IPS-18c (cell line): Measurements from ENCODE around the gene RNMT.
"Not testable (repeated sequence)": the region's sequence is repeated elsewhere in the genome, so short reads cannot be mapped to it uniquely, and the experiment has no call there.

Experiments used
- H3K4me3 ChIP-seq: 2 replicates; pipeline ENCODE4 v1.7.0; 2013; ENCODE audit warnings: low read depth, mild to moderate bottlenecking, low read length, moderate library complexity; ENCODE audit not compliant: insufficient read depth
- H3K9me3 ChIP-seq: one replicate; pipeline ENCODE4 v1.6.1; 2013; ENCODE audit warnings: mild to moderate bottlenecking, low read length, moderate library complexity; ENCODE audit not compliant: control insufficient read depth, insufficient read depth

Gene RNMT

DNA sequence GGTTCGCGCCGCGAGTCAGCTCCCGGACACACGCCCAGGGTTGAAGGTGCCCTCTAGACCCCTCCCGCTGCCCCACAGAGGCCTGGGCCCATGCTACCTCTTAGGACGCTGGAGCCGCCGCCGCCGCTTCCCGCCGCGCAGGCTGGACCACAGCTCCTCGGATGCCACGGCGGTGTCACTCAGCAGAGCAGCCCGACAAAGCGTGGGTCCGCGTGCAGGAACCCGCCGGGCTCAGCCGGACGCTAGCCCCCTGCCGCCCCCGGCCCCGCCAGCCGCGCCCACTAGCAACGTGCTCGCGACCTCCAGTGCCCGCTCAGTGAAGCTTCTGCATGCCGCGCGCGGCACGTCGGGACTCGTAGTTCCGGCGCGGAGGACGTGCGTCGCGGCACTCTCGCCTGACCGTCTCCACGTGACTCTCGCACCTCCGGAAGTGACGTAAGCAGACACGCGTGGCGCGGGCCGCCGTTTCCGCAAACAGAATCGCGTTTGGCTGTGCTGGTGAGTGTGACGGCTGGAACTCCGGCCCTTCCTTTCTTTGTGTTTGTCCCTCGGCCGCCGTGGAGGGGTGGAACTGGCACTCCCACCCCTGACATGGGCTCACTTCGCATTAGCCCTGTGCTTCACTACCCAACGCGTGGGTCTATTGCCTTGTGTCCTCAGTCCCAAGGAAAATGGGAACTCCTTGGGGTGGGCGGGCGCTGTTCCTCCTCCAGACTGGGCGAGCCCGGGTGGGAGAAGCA is at the start of gene RNMT, which contains the start of gene FAM210A:
TSS of gene RNMT (plus strand) at position 442 of the 740 bp plus-strand sequence. CDS start 4,845 bp downstream, outside the sequence.
TSS of gene FAM210A (minus strand) at position 327 of the 740 bp plus-strand sequence. CDS start 44,481 bp downstream, outside the sequence.
- peak within 1 kb of the TSS; percentile 90 for H3K4me3 ChIP-seq
- peaks cover 2% of the 10 kb centered on the region for H3K9me3 ChIP-seq

DNA sequence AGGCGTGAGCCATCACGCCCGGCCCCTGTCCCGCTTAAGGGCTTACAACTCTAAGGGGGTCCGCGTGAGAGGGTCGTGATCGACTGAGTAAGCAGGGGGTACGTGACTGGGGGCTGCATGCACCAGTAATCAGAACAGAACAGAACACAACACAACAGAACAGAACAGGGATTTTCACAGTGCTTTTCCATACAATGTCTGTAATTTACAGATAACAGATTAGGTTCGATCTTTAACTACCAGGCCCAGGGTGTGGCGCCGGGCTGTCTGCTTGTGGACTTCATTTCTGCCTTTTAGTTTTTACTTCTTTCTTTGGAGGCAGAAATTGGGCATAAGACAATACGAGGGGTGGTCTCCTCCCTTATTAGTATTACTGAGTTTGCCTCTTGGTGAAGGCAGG is 49.1 kb upstream of the RNMT start:
- H3K4me3 ChIP-seq, H3K9me3 ChIP-seq: not testable (repeated sequence)

DNA sequence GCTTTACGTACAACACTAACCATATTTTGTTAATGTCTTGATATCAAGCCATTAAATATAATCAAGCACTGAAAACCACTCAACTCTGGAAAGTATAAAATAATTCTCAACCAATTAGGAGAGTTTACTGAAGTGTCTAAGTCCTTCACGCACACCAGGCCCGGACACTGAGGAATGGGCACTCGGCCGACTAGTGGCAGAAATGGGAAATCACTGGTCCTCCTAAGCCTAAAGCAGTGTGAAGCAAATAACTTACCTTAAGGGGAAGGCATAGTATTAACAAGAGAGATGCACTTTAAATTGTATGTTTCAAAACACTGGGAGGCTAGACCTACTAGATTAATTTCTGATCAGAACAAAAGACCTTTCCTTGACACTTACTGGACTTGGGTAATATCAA is 45.9 kb upstream of the RNMT start:
- Histone ChIP-seq H3K9me3 (no peaks in the 10 kb centered on the region), H3K4me3 (no peak overlapping the region)

DNA sequence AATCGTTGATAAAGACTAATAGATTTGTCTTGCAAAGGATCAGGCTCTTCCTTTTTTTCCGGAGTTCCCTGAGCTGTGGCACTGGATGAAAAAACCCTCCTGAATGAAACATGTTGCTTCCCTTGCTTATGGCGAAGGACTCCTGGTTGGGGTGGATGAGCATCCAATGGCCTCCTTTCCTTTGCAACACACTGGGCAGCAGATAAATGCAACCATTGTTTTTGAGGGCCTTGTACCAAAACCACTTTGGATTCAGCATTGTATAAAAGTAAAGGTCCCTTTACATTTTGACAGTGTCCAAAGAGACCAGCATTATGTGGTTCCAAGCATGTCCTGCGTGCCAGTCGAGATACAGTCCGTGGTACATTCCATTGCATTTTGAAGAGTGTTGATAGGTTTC is 44.8 kb upstream of the RNMT start:
- Histone ChIP-seq H3K9me3 (no peaks in the 10 kb centered on the region), H3K4me3 (no peak overlapping the region)

DNA sequence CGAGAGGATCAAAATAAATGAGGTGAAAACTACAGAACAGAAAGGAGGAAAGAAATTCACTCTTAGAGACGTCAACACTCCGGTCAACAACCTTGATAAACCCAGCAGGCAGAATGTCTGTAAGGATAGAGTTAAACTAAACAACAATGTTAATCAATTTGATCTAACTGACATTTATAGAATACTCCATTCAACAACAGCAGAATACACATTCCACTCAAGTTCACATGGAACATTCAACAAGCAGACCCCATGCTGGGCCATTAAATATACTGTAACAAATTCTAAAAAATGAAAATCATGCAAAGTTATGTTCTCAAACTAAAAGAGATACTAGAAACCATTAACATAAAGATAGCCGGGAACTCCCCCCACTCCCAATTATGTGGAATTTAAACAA is 41.9 kb upstream of the RNMT start:
- Histone ChIP-seq H3K9me3 (no peaks in the 10 kb centered on the region), H3K4me3 (no peak overlapping the region)

DNA sequence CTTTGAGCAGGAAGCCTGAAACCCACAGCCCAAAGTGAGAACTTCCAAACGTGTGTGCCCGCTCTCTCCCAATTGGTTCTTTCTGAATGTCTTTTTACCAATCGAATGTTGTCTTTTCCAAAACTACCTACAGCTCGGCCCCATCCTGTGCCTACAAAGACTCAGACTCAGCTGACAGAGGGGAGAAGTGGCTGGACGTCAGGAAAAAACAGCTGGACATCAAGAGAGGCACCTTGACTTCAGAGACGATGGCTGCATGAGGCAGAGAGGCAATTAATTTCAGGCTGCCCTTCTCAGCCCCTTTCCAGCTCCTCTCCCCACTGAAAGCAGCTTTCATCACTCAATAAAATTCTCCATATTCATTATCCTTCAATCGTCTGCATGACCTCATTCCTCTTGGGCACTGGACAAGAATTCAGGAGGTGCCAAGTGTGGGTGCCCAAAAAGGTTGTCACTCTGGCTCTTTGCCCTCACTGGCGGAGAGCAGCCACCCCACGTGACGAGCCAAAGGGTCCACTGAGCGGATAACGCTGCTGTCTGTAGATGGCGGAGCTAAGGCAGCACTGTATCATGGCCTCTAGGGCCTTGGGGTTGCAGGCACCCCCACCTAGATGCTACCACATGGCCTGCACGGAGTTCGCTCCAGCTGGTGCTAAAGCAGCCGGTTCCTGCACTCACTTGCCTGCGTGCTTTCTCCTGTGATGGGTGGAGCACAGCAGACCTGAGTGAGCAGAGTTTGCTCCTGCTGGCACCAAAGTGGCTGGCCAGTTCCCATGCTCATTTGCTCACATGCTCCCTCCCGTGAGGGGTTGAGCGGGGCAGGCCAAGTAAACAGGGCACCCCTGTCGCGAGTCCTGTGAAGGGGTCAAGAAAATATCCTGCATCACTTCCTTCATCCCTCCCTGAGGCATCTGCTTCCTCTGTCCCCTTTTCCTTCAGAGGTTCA is 38.0 kb upstream of the RNMT start:
- H3K4me3 ChIP-seq, result no peak overlapping the region
- no peaks in the 10 kb centered on the region for H3K9me3 ChIP-seq

DNA sequence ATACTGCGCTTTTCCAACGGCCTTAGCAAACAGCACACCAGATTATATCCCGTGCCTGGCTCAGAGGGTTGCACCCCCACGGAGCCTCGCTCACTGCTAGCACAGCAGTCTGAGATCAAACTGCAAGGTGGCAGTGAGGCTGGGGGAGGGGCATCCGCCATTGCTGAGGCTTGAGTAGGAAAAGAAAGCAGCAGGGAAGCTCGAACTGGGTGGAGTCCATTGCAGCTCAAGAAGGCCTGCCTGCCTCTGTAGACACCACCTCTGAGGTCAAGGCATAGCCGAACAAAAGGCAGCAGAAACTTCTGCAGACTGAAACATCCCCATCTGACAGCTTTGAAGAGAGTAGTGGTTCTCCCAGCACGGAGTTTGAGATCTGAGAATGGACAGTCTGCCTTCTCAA is 36.4 kb upstream of the RNMT start:
- not testable (repeated sequence) for H3K4me3 ChIP-seq, H3K9me3 ChIP-seq

DNA sequence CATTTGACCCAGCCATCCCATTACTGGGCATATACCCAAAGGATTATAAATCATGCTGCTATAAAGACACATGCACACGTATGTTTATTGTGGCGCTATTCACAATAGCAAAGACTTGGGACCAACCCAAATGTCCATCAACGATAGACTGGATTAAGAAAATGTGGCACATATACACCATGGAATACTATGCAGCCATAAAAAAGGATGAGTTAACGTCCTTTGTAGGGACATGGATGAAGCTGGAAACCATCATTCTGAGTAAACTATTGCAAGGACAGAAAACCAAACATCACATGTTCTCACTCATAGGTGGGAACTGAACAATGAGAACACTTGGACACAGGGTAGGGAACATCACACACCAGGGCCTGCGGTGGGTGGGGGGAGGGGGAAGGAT is 31.1 kb upstream of the RNMT start:
- H3K4me3 ChIP-seq, H3K9me3 ChIP-seq: not testable (repeated sequence)

DNA sequence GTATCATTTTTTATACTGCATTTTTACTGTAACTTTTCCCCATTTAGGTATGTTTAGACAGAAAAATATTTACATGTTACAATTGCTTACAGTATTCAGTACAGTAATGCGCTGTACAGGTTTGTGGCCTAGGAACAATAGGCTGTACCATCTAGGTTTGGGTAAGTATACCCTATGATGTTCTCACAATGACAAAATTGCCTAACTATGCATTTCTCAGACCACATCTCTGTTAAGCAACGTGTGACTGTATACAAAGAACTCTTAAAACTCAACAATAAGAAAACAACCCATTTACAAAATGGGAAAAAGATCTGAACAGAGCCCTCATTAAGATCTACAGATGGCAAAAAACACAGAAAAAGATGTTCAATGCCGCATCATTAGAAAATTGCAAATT is 29.5 kb upstream of the RNMT start:
- peaks cover 9% of the 10 kb centered on the region for H3K9me3 ChIP-seq
- no peak overlapping the region for H3K4me3 ChIP-seq

DNA sequence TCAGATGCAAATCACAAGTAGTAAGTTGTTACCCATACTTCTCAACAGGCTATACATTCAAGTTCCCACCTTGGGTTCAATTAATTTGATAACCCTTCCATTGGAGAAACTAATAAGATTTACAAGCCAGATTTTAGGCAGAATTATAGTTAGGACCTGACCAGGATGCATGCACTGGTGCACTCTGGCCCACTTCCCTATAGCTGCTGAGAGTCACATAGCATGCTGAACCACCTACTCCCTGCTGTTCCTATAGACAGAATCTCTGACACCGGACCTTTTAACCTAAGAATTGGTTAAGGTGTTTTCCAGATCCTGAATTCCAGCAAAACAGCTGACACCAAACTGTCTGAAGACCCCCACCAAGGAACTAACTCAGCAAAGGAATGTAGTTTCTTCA is 26.3 kb upstream of the RNMT start:
- peaks cover 12% of the 10 kb centered on the region for H3K9me3 ChIP-seq
- no peak overlapping the region for H3K4me3 ChIP-seq

DNA sequence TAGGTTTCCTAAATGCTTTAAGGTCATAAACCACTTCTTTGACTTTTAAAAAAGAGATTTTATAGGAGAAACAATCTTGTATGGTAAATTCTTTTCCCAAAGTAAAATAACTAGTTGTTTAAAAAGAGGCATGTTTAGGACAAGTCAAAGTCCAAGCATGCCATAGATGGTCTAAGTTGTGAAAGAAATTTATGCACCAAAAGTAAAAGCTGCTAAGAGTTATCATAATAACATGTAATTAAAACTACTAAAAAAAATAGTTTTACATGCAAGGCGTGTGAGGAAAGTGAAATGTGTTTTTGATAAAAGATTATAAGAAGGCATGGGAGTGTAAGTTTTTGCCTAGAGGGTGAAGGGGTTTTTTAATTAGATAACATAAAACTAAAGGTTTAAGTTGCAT is 22.6 kb upstream of the RNMT start:
- peaks cover 12% of the 10 kb centered on the region for H3K9me3 ChIP-seq
- no peak overlapping the region for H3K4me3 ChIP-seq

DNA sequence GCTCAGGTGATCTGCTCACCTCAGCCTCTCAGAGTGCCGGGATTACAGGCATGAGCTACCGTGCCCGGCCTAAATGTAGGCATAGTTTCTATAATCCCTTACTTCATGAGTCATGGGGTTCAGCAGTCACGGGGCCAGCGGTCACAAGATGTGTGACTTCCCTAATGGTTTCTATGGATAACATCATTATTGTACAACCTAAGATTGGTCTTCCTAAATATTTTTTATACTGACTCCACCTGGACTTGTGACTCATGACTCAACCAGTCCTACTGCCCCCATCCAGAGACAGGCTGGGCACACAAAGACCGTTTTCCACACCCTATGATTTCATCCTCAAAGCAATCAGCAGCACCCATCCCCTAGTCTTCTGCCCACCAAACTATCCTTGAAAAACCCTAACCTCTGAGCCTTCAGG is 16.1 kb upstream of the RNMT start:
- no peak overlapping the region for H3K4me3 ChIP-seq
- H3K9me3 ChIP-seq, result no peaks in the 10 kb centered on the region

DNA sequence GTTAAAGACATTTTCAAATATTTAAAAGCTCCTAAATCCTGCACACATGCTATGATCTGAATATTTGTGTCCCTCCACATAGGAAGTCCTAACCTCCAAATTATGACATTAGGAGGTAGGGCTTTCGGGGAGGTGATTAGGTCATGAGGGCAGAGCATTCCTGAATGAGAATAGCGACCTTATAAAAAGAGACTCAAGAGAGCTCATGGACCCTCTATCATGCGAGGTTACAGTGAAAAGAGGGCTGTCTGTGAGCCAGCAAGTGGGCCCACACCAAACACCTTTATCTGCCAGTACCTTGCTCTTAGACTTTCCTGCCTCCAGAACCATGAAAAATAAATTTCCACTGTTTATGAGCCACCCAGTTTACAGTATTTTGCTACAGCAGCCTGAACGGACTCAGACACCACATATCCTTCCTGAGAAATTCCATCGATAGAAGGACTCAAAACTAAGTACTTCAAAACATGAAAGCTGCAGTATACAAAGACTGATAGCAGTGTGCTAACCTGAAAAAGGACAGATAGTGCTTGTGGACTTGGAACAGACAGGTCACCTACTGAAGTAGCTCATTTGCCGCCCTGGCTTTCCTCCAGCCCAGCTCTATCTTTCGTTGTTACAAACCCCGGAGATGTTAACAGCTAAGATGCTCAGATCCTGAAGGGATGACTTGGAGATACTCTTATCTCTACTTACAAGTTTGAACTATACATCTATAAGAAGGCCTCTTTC is 13.9 kb upstream of the RNMT start:
- Histone ChIP-seq H3K4me3 (no peak overlapping the region), H3K9me3 (no peaks in the 10 kb centered on the region)

DNA sequence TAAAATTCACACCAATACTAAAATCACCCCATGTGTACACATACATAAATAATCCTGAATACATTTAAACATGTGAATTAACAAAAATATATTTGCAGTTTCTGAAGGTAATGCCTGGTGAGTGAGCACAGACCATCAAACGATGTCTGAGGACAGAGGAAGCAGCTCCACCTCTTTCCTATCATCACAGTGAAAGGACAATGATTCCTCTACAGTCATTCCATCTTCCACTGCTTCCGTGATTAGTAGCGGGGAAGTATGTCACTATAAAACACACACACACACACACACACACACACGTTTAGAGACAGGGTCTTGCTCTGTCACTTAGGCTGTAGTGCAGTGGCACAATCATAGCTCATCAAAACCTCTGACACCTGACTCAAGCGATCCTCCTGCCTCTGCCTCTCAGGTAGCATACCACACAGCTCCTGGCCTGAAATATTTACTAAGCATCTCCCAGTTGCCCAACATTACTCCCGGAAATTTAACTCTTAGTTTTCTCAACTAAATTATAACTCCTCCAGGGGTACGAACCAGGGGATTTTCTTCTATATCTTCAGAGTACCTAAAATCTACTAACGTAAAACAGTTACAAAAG is 12.9 kb upstream of the RNMT start:
- no peak overlapping the region for H3K4me3 ChIP-seq
- no peaks in the 10 kb centered on the region for H3K9me3 ChIP-seq

DNA sequence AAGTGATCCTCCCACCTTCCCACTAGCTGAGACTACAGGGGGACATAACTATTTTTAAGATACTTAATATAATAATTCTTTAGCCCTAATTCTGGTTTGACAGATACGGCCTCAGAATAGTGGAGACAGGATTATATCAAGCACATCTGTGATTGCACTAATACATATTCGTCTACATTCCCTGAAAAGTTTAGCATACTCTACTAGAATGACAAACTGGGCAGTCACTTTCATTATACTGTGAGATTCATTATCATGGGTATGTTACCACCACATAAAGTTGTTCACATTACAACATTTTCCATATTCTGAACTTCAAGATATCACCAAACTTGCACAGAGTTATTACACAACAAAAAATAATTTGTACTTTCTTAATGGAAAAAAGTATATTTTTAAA is 11.1 kb upstream of the RNMT start:
- Histone ChIP-seq H3K9me3 (no peaks in the 10 kb centered on the region), H3K4me3 (no peak overlapping the region)

DNA sequence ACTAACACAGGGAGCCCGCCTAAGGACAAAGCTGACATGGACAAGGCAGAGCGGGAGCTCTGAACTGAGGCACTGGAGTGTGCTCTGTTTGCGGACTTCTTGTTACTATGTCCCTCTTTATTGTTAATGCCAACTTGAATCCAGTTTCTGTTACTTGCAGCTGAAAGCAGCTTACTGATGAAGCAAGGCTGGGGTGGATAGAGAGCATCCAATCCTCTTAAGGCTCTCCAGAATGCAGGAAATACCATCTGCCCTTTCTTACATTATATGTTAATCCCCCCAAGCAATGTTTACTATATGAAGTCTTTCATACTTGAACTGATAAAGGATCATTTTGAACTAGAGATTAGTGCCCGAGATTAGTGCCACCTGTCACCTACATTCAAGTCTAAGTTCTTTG is 9.6 kb upstream of the RNMT start:
- H3K9me3 ChIP-seq, result no peaks in the 10 kb centered on the region

DNA sequence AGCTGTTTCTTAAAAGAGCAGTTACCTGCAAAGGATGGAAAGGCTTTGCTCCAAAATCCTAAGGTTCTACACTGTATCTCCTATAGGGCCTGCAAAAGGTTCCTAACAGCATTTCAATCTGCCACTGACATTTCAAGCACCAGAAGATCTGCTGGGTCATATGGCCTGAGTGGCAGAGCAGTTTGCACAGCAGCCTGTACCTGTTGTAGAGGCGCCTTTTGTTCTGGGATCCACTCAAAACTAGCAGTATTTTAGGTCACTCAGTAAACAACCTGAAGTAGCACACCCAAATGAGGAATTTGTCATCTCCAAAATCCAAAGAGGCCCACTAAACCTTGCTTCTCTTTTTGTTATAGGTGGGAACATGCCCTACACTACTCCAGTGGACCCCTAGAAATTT is 6.3 kb upstream of the RNMT start:
- no peaks in the 10 kb centered on the region for H3K9me3 ChIP-seq

More for the DNA sequence above, 9.6 kb upstream of the RNMT start:
- no peak overlapping the region for H3K4me3 ChIP-seq

More for the DNA sequence above, 6.3 kb upstream of the RNMT start:
- H3K4me3 ChIP-seq, result no peak overlapping the region
